Memory B cell (primary cell): ENCODE results near the gene CRTC1.

Source experiments
- ATAC-seq: fragments of 150-1000 bp; cut with Tn5 transposase; 2 replicates; pipeline ENCODE4 v1.10.0; 2021; ENCODE audit warnings: low read depth, mild to moderate bottlenecking, moderate library complexity
- DNase-seq, 2 donors: peaks; one replicate each; pipeline ENCODE4 v3.0.0; 2022; ENCODE audit warnings: low spot score in 2 of 2
- H3K27ac Mint-ChIP-seq: one replicate; pipeline ENCODE4 v1.8.0; 2022; ENCODE audit warnings: mild to moderate bottlenecking, moderate library complexity, mixed read lengths
- H3K27me3 Mint-ChIP-seq: one replicate; pipeline ENCODE4 v1.8.0; 2022; ENCODE audit warnings: mixed read lengths
- H3K36me3 Mint-ChIP-seq: one replicate; pipeline ENCODE4 v1.8.0; 2022; ENCODE audit warnings: mild to moderate bottlenecking, mixed read lengths
- H3K4me1 Mint-ChIP-seq: one replicate; pipeline ENCODE4 v1.8.0; 2022; ENCODE audit warnings: mixed read lengths
- H3K4me3 Mint-ChIP-seq: one replicate; pipeline ENCODE4 v1.8.0; 2022; ENCODE audit warnings: mild to moderate bottlenecking, moderate library complexity, mixed read lengths
- H3K9me3 Mint-ChIP-seq: one replicate; pipeline ENCODE4 v1.8.0; 2022; ENCODE audit warnings: mixed read lengths

CRTC1 gene

GRCh38 chr19:18769989-18770528, 86.6 kb downstream of the CRTC1 start:
- H3K9me3 Mint-ChIP-seq = no peaks in the 10 kb centered on the region
- H3K27me3 Mint-ChIP-seq = no peaks in the 10 kb centered on the region
- ATAC-seq (no peak), DNase-seq (no peak)
- no peak overlapping the region for H3K27ac Mint-ChIP-seq
- peaks cover 10% of the 10 kb centered on the region for H3K36me3 Mint-ChIP-seq
- H3K4me3 Mint-ChIP-seq = no peak overlapping the region
- H3K4me1 Mint-ChIP-seq = no peaks in the 10 kb centered on the region

DNA sequence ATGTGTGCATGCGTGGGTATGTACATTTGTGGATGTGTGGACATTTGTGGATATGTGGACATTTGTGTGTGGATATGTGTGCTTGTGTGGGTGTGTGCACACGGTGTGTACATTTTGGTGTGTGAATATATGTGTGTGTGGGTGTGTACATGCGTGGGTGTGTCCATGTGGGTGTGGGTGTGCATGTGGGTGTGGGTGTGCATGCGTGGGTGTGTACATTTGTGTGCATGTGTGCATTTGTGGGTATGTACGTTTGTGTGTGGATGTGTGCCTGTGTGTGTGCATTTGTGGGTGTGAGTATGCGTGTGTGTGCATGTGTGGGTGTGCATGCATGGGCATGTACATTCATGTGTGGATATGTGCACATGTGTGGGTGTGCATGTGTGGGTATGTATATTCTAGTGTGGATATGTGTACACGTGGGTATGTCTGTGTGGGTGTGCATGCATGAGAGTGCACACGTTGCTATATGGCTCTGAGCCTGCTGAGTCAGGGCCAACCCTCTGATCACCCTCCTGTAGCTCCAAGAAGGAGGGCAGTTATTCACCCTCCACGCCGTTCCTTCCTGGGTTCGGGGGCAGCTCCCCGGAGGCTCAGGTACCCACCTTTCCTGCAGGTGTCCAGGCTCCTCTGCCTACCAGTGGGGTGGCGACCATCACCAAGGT, 87.3 kb downstream of the CRTC1 start:
- Mint-ChIP-seq H3K36me3 (peaks cover 10% of the 10 kb centered on the region), H3K9me3 (no peaks in the 10 kb centered on the region), H3K27me3 (no peaks in the 10 kb centered on the region), H3K27ac (no peak overlapping the region), H3K4me3 (no peak overlapping the region), H3K4me1 (no peaks in the 10 kb centered on the region)
- ATAC-seq (no peak), DNase-seq (no peak)

DNA sequence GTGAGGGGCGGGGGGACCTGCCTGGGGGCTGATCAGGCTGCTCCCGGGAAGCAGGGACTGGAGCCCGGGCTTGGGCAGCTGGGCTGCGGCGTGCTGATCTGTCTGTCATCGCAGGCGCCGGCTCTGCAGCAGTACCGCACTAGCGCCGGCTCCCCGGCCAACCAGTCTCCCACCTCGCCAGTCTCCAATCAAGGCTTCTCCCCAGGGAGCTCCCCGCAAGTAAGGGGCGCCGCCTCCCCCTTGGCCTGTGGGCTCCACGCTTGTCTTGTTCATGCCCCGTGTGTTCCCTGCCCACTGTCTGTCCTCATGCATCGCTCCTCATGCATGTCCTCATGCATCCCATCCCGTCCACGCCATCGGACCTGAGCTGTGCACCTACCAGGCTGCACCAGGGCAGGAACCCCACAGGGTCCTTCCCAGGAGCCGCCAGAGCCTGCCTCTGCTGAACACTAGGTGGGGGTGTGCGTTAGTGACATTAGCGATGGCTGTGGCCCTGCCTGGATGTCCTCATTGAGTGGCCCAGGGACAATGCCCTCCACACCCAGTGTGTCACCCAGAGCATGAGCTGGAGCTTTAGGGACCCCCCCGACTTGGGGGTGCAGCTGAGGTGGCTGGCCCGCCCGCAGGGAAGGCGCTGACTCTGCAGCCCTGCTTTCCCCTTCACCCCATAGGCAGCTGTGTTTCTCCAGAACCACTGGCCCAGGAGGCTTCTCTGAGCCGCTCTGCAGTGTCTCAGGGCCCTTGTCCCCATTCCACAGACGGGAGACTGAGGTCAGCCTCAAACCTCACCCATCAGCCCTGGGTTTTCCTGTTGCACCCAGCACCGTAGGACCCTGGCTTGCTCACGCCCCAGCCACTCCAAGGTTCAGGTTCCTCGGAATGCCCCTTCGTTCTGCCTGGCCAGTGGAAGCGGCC, 88.1 kb downstream of the CRTC1 start:
- no peaks in the 10 kb centered on the region for H3K9me3 Mint-ChIP-seq
- no peaks in the 10 kb centered on the region for H3K27me3 Mint-ChIP-seq
- ATAC-seq (no peak), DNase-seq (no peak)
- no peaks in the 10 kb centered on the region for H3K4me1 Mint-ChIP-seq
- peaks cover 10% of the 10 kb centered on the region for H3K36me3 Mint-ChIP-seq
- H3K27ac Mint-ChIP-seq = no peak overlapping the region
- no peak overlapping the region for H3K4me3 Mint-ChIP-seq

DNA sequence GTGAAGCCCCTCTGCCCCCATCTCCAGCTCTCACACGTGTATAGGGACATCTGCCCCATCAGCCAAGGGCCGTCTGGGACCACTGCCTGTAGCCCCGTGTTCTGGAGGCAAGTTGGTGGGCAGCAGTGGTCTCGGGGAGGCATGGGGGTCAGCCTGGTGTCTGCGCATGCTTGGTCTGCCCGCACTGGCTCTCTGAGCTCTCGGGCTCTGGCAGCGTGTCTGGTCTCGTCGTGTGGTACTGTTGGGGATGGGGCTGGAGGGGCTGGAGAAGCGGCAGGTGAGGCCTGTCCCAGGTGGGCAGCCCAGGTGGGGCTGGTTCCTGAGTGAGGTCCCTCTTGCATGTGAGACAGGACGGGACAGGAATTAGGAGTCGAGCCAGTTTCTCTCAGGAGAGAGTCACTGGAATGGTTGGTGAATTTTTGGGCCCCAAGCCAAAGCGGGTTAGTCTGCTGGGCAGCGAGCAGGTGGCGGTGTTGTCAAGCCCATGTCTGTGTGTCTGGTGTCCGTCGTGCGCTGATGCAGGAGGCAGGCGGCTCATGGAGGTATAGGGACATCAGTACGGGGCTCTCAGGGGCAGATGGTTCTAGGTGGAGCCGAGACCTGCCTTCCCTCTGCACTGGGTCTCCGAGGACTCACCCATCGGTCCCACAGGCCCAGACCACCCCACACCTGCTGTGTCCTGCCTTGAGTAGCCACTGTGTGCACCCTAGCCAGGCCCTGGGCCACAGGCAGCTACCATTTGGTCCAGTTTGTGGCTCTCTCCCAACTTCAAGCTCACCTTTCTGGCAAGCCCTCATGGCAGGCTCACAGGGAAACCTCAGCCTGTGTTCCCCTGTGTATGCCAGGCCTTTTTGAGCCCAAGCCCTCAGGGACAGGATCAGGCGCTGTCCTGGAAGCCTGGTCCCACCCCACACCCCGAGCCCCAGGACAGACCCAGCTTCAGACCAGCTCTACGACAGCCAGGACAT, 89.4 kb downstream of the CRTC1 start:
- ATAC-seq (no peak), DNase-seq (no peak)
- H3K4me3 Mint-ChIP-seq = no peak overlapping the region
- H3K4me1 Mint-ChIP-seq = no peaks in the 10 kb centered on the region
- peaks cover 6% of the 10 kb centered on the region for H3K36me3 Mint-ChIP-seq
- H3K27me3 Mint-ChIP-seq = no peaks in the 10 kb centered on the region
- no peak overlapping the region for H3K27ac Mint-ChIP-seq
- H3K9me3 Mint-ChIP-seq = no peaks in the 10 kb centered on the region

DNA sequence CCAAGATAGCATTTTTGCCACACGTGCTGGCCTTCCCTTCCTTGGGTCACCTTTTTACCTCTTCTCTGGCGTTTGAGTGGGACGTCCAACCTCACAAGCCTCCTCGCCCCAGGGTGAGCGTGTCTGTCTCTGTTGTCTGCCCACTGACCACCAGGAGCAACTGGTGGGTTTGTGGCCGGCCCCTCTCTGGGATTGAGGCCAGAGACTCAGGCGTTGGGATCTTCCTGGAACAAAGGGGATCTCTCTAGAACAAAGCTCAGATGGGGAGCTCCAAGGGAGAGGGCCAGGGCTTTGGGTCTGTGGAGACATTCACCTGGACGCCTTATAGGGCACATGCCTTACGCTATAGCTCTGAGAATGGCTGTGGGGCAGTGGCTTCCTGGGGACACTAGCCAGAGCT, 90.2 kb downstream of the CRTC1 start:
- Mint-ChIP-seq H3K9me3 (no peaks in the 10 kb centered on the region), H3K4me1 (no peaks in the 10 kb centered on the region), H3K27me3 (no peaks in the 10 kb centered on the region), H3K4me3 (no peak overlapping the region), H3K36me3 (peaks cover 6% of the 10 kb centered on the region), H3K27ac (no peak overlapping the region)
- DNase-seq (no peak), ATAC-seq (no peak)

GRCh38 chr19:18774107-18774506, 90.6 kb downstream of the CRTC1 start:
- H3K36me3 Mint-ChIP-seq = peaks cover 6% of the 10 kb centered on the region
- H3K9me3 Mint-ChIP-seq = no peaks in the 10 kb centered on the region
- no peak overlapping the region for H3K4me3 Mint-ChIP-seq
- H3K27ac Mint-ChIP-seq = no peak overlapping the region
- H3K4me1 Mint-ChIP-seq = no peaks in the 10 kb centered on the region
- DNase-seq (no peak), ATAC-seq (no peak)
- no peaks in the 10 kb centered on the region for H3K27me3 Mint-ChIP-seq

- Mint-ChIP-seq H3K9me3 (no peaks in the 10 kb centered on the region), H3K27ac (no peak overlapping the region), H3K4me1 (no peaks in the 10 kb centered on the region), H3K27me3 (no peaks in the 10 kb centered on the region), H3K36me3 (peaks cover 6% of the 10 kb centered on the region), H3K4me3 (no peak overlapping the region)
- ATAC-seq (no peak), DNase-seq (no peak)
Observed at GRCh38 chr19:18774782-18775444, 91.4 kb downstream of the CRTC1 start.

DNA sequence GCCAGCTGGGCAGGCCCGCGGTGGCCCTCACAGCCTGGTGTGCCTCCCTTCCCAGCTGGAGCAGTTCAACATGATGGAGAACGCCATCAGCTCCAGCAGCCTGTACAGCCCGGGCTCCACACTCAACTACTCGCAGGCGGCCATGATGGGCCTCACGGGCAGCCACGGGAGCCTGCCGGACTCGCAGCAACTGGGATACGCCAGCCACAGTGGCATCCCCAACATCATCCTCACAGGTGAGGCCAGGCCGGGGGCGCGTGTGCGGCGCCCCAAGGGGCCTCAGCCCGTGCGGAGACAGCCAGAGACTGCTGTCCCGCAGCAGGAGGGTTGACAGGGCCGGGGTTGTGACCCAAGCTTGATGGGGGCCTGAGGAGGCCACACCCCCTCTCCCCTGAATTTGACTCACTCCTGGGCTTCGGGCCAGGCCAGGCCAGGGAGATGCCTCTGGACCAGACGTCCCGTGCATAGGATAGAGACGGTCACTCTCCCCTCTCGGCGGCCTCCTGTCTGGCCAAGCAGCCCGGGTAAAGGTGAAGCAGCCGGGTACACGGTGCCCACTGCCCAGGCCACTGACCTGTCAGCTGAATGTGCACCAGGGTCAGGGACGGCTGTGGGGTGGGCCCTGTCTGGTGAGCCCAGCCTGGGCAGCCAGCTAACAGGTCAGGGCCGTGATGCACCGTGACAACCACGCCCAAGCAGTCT, 92.3 kb downstream of the CRTC1 start:
- DNase-seq (no peak), ATAC-seq (no peak)
- H3K4me3 Mint-ChIP-seq = no peak overlapping the region
- no peaks in the 10 kb centered on the region for H3K4me1 Mint-ChIP-seq
- H3K9me3 Mint-ChIP-seq = no peaks in the 10 kb centered on the region
- H3K27me3 Mint-ChIP-seq = no peaks in the 10 kb centered on the region
- no peak overlapping the region for H3K27ac Mint-ChIP-seq
- H3K36me3 Mint-ChIP-seq = peaks cover 6% of the 10 kb centered on the region

- peaks cover 6% of the 10 kb centered on the region for H3K36me3 Mint-ChIP-seq
- H3K27ac Mint-ChIP-seq = no peak overlapping the region
- H3K4me1 Mint-ChIP-seq = no peaks in the 10 kb centered on the region
- H3K27me3 Mint-ChIP-seq = no peaks in the 10 kb centered on the region
- ATAC-seq = no peak
- no peaks in the 10 kb centered on the region for H3K9me3 Mint-ChIP-seq
- no peak overlapping the region for H3K4me3 Mint-ChIP-seq
- DNase-seq = no peak
Observed at GRCh38 chr19:18776288-18776594, 92.8 kb downstream of the CRTC1 start.

DNA sequence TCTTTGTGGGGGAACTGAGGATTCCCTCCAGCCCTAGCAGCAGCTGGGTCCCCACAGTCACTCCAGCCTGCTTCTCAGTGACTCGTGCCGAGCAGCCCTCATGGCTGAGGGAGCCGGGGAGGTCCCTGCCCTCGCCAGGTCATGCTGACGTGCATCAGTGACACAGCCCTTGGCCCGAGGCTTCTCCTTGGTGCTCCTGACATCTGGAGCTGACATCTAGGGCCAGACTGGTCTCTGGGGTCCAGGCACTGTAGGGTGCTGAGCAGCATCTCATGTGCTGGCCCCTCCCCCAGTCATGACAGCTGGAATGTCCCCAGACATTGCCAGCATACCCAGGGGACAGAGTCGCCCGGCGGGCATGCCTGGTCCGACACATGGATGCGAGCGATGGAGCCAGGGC, 93.3 kb downstream of the CRTC1 start:
- Mint-ChIP-seq H3K36me3 (peaks cover 4% of the 10 kb centered on the region), H3K9me3 (no peaks in the 10 kb centered on the region), H3K27me3 (no peaks in the 10 kb centered on the region), H3K27ac (no peak overlapping the region), H3K4me1 (no peaks in the 10 kb centered on the region), H3K4me3 (no peak overlapping the region)
- DNase-seq = no peak
- ATAC-seq = no peak

DNA sequence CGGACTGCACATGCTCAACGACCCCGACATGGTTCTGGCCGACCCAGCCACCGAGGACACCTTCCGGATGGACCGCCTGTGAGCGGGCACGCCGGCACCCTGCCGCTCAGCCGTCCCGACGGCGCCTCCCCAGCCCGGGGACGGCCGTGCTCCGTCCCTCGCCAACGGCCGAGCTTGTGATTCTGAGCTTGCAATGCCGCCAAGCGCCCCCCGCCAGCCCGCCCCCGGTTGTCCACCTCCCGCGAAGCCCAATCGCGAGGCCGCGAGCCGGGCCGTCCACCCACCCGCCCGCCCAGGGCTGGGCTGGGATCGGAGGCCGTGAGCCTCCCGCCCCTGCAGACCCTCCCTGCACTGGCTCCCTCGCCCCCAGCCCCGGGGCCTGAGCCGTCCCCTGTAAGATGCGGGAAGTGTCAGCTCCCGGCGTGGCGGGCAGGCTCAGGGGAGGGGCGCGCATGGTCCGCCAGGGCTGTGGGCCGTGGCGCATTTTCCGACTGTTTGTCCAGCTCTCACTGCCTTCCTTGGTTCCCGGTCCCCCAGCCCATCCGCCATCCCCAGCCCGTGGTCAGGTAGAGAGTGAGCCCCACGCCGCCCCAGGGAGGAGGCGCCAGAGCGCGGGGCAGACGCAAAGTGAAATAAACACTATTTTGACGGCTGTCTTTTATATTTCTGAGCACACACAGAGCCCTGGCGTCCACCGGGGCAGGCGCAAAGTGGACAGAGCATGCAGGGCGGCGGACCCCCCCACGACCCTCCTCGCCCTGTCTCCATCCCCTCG, 94.0 kb downstream of the CRTC1 start:
- no peaks in the 10 kb centered on the region for H3K27me3 Mint-ChIP-seq

GRCh38 chr19:18778076-18778389, 94.6 kb downstream of the CRTC1 start:
- Mint-ChIP-seq H3K4me3 (no peak overlapping the region), H3K9me3 (no peaks in the 10 kb centered on the region), H3K27ac (no peak overlapping the region), H3K36me3 (no peaks in the 10 kb centered on the region), H3K4me1 (peaks cover 7% of the 10 kb centered on the region), H3K27me3 (no peaks in the 10 kb centered on the region)
- DNase-seq (no peak), ATAC-seq (no peak)

More for the DNA sequence above, 94.0 kb downstream of the CRTC1 start:
- H3K36me3 Mint-ChIP-seq = peaks cover under 1% of the 10 kb centered on the region
- no peaks in the 10 kb centered on the region for H3K9me3 Mint-ChIP-seq
- ATAC-seq = no peak
- peaks cover 4% of the 10 kb centered on the region for H3K4me1 Mint-ChIP-seq
- H3K27ac Mint-ChIP-seq = no peak overlapping the region
- no peak for DNase-seq
- no peak overlapping the region for H3K4me3 Mint-ChIP-seq
